A673 (cell line): Measurements from ENCODE around the gene SH3TC1.

Experiments
- EZH2 ChIP-seq: fragments of 200-600 bp; sonication (generic); IDR thresholded peaks from 2 replicates; pipeline ENCODE4 v1.6.1; 2017; ENCODE audit warnings: borderline replicate concordance, low read depth, mild to moderate bottlenecking, mixed read lengths, antibody characterized with exemption, low read length; ENCODE audit not compliant: poor library complexity, severe bottlenecking
- TF ChIP-seq, protein P1 (sequence below): fragments of 300-800, 200-600 bp; sonication (generic); conservative IDR thresholded peaks from 2 replicates; pipeline ENCODE4 v1.5.1; 2017; ENCODE audit warnings: low read depth, mild to moderate bottlenecking, antibody characterized with exemption, low read length, moderate library complexity, mixed read lengths

DNA sequence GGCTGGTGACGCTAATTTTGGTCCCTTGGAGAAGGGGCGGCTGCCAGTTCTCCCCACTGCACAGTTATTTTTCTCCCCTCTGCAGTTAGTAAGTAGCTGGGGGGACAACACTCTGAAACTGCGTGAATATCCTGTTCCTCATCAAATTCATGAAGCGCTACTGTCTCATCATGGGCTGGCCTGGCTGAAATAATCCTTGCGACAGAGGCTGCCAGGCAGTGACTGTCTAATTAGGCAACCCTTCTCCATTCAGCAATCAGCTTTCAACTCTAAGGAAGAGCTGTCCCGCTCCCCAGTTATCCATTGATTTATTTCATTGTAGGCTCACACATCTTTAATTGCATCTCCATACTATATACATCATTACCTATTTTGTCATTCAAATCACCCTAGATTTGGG lies 8.2 kb downstream of the SH3TC1 start:
- TF ChIP-seq, protein P1, sequence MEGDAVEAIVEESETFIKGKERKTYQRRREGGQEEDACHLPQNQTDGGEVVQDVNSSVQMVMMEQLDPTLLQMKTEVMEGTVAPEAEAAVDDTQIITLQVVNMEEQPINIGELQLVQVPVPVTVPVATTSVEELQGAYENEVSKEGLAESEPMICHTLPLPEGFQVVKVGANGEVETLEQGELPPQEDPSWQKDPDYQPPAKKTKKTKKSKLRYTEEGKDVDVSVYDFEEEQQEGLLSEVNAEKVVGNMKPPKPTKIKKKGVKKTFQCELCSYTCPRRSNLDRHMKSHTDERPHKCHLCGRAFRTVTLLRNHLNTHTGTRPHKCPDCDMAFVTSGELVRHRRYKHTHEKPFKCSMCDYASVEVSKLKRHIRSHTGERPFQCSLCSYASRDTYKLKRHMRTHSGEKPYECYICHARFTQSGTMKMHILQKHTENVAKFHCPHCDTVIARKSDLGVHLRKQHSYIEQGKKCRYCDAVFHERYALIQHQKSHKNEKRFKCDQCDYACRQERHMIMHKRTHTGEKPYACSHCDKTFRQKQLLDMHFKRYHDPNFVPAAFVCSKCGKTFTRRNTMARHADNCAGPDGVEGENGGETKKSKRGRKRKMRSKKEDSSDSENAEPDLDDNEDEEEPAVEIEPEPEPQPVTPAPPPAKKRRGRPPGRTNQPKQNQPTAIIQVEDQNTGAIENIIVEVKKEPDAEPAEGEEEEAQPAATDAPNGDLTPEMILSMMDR = no peak
- TF ChIP-seq EZH2 = no peak
